Kidney capillary endothelial cell (primary cell): Measurements from ENCODE around the gene MLST8.
A peak's percentile ranks its signal among the peaks of the same experiment; 100 is the strongest.

ENCODE experiments used
- DNase-seq: peaks from one replicate; pipeline ENCODE4 v3.0.0-alpha.2; 2018; ENCODE audit warnings: low spot score

MLST8 gene

GRCh38 chr16:2209258-2210008 is 4.2 kb downstream of the MLST8 start:
- DNase-seq: no peak

- no peak for DNase-seq
Measured at GRCh38 chr16:2210009-2210332, 4.7 kb downstream of the MLST8 start.

GRCh38 chr16:2210386-2211365 is 5.4 kb downstream of the MLST8 start, which contains the start of gene BRICD5:
Gene BRICD5, minus strand, starts transcription at chr16:2210863. Its CDS starts 30 bp downstream, at chr16:2210833.
- no peak for DNase-seq

GRCh38 chr16:2211923-2212347 is 6.7 kb downstream of the MLST8 start:
- DNase-seq: no peak

- peak; percentile 21 for DNase-seq
Measured at GRCh38 chr16:2212362-2213324, 7.4 kb downstream of the MLST8 start.

GRCh38 chr16:2213817-2214718 is 8.8 kb downstream of the MLST8 start:
- no peak for DNase-seq

- no peak for DNase-seq
Measured at GRCh38 chr16:2214719-2214968, 9.4 kb downstream of the MLST8 start, which contains the start of gene PGP. Gene PGP, minus strand, starts transcription at chr16:2214840. Its CDS starts 63 bp downstream, at chr16:2214777.

- DNase-seq: no peak
Measured at GRCh38 chr16:2216330-2216729, 11.1 kb downstream of the MLST8 start.

GRCh38 chr16:2223221-2223941 is 18.1 kb downstream of the MLST8 start, which contains the start of gene E4F1:
Gene E4F1, plus strand, starts transcription at chr16:2223591. Its CDS starts 23 bp downstream, at chr16:2223614.
- peak; percentile 98 for DNase-seq

GRCh38 chr16:2223942-2224486 is 18.8 kb downstream of the MLST8 start:
- DNase-seq: peak; percentile 25

GRCh38 chr16:2226245-2226793 is 21.1 kb downstream of the MLST8 start:
- no peak for DNase-seq

GRCh38 chr16:2226918-2227317 is 21.7 kb downstream of the MLST8 start:
- no peak for DNase-seq

- no peak for DNase-seq
Measured at GRCh38 chr16:2228161-2228824, 23.0 kb downstream of the MLST8 start.

- DNase-seq: no peak
Measured at GRCh38 chr16:2229091-2229490, 23.8 kb downstream of the MLST8 start.

GRCh38 chr16:2229632-2230250 is 24.5 kb downstream of the MLST8 start:
- DNase-seq: no peak

- no peak for DNase-seq
Measured at GRCh38 chr16:2230376-2230775, 25.1 kb downstream of the MLST8 start.

GRCh38 chr16:2231016-2231931 is 26.0 kb downstream of the MLST8 start:
- no peak for DNase-seq
